ENCODE data around the gene CATSPERE.

- no peak for TF ChIP-seq CTCF (IDR thresholded peaks at IDR 0.05)
- TF ChIP-seq POLR2A (IDR thresholded peaks at IDR 0.05): no peak
These were observed 144.8 kb downstream of the CATSPERE start for GRCh38 chr1:244605835-244606370.

Data from heart left ventricle (tissue), 13 donors.